A549 treated with CORT108297 at 1 μM for 4 hours (cell line): Measurements from ENCODE around the gene BCL2A1. TPM values are rescaled to one million over a fixed set of nuclear protein-coding genes. Genes with fewer than 3 reads are reported as not detected.

Experiments
- total RNA-seq: library from RNA; stranded (reverse); fragments of 200-300 nt; extraction: Qiagen RNA extraction; gene quantifications from 5 replicates; pipeline ENCODE4 v1.2.3, GENCODE V29; 2022

BCL2A1 gene
- total RNA-seq: 11.8 to 18.5 TPM (median 14.3 TPM) in 5 replicates

GRCh38 chr15:79970624-79971434 is at the start of gene BCL2A1:
Gene BCL2A1, minus strand, starts transcription at chr15:79971196. Its CDS starts 77 bp downstream, at chr15:79971119.

Other genes with a start within 250 kb of the BCL2A1 start
- gene MTHFS, start 74.2 kb downstream of the BCL2A1 start, total RNA-seq: 74.4 to 102 TPM (median 80.2 TPM) in 5 replicates
- 103 to 127 TPM (median 108 TPM) in 5 replicates for gene ZFAND6, start 88.5 kb upstream of the BCL2A1 start, total RNA-seq
- 32.1 to 38.8 TPM (median 36.0 TPM) in 5 replicates for gene FAH, start 181.8 kb upstream of the BCL2A1 start, total RNA-seq